Esophagus squamous epithelium (tissue), 4 donors: Measurements from ENCODE around the gene OBSCN.

Experiments
- CTCF ChIP-seq, 6 experiments: fragments of 450-650 bp in 4 of 6; fragments of 200-600 bp in 2 of 6; sonication (generic) in 2 of 6; IDR thresholded peaks; one replicate each; pipeline ENCODE4 v1.5.1; 2016 to 2019; ENCODE audit warnings: antibody characterized with exemption in 6 of 6, mild to moderate bottlenecking in 4 of 6, moderate library complexity in 4 of 6
- POLR2A ChIP-seq, 4 donors: fragments of 450-650 bp; IDR thresholded peaks; one replicate each; pipeline ENCODE4 v1.6.1; 2017; ENCODE audit warnings: antibody characterized with exemption in 4 of 4, mild to moderate bottlenecking in 4 of 4, moderate library complexity in 3 of 4

- TF ChIP-seq POLR2A (IDR thresholded peaks at IDR 0.05) (no peak), CTCF (IDR thresholded peaks at IDR 0.05) (no peak)
These were observed 12.7 kb upstream of the OBSCN start for GRCh38 chr1:228194921-228195812.
